ENCODE measurements around the gene MARCHF3.
A peak's percentile ranks its signal among the peaks of the same experiment; 100 is the strongest.

Gene MARCHF3, protein sequence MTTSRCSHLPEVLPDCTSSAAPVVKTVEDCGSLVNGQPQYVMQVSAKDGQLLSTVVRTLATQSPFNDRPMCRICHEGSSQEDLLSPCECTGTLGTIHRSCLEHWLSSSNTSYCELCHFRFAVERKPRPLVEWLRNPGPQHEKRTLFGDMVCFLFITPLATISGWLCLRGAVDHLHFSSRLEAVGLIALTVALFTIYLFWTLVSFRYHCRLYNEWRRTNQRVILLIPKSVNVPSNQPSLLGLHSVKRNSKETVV

DNA sequence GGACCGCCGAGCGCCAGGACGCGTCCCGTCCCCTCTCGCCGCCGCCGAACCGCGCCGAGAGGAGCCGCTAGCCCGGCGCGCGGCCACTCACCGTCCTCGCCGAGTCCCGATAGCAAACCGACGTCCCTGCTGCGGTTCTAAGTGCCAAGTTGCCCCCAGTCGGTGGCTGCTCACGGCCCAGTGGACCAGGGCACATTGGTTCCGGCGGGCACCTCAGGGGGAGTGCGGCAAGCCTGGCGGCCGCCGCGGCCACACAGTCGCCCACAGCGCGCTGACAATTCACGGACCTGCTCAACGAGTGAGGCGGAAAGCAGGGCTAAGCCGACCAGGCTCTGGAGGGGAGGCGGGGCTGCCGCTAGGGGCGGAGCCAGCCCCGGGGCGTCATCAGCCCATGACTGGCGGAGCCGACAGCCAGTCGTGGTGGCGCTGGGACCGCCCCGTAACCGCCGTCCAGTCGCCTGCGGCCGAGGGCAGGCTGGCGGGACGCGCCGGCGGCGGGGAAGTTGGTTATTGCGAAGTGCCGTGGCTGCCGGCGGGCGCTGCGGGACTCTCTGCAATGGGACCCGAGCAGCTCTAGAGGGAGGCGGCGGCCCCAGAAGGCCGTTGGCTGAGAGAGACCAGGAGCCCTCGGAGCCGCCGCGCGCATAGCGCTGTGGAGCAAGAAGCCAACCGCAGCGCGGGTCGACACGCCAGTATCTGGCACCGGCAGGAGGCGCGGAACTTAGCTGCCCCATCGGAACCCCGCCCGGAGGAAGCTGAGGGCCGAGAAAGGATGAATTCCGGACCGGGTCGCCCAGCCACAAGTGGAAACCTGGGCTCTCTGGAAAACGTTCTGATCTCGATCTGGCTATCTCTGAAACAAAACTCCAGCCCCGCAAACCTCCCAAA lies at the start of gene MARCHF3:
Gene MARCHF3 (minus strand): TSS at position 300 of the 888 bp plus-strand sequence. CDS start 112,387 bp downstream, outside the sequence.
- peak within 1 kb of the TSS; percentile 74 for H3K27ac ChIP-seq

DNA sequence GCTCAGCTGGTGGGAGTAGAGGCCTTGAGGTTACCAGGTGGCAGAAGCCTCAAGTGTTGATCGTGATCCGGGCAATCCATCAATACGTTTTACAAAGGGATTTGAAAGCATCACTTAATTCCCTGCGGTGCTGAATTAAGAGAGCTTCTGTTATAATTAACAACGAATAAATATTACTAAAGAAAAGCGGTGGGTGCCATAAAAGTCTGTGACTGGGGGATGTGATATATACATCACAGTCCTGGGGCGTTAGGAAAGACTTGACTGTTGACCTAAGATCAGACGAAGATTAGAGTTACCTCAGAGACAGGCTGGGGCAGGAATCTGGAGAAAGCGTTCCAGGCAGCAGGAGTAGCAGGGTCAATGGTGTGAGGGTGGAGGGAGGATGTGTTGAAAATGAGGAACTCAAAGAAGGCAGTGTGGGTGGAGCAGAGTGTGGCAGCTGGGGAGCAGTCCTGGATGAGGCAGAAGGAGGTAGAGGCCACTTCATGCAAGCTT lies 49.7 kb upstream of the MARCHF3 start:
- no peak overlapping the region for H3K27ac ChIP-seq
- TF ChIP-seq, protein P1, sequence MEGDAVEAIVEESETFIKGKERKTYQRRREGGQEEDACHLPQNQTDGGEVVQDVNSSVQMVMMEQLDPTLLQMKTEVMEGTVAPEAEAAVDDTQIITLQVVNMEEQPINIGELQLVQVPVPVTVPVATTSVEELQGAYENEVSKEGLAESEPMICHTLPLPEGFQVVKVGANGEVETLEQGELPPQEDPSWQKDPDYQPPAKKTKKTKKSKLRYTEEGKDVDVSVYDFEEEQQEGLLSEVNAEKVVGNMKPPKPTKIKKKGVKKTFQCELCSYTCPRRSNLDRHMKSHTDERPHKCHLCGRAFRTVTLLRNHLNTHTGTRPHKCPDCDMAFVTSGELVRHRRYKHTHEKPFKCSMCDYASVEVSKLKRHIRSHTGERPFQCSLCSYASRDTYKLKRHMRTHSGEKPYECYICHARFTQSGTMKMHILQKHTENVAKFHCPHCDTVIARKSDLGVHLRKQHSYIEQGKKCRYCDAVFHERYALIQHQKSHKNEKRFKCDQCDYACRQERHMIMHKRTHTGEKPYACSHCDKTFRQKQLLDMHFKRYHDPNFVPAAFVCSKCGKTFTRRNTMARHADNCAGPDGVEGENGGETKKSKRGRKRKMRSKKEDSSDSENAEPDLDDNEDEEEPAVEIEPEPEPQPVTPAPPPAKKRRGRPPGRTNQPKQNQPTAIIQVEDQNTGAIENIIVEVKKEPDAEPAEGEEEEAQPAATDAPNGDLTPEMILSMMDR (conservative IDR thresholded peaks at IDR 0.05) = no peak
- no peak for TF ChIP-seq ZFX (IDR thresholded peaks at IDR 0.05)

More for the DNA sequence above, at the start of gene MARCHF3:
- TF ChIP-seq, protein P1 (conservative IDR thresholded peaks at IDR 0.05) = peak; percentile 46
- no peak for TF ChIP-seq ZFX (IDR thresholded peaks at IDR 0.05)

DNA sequence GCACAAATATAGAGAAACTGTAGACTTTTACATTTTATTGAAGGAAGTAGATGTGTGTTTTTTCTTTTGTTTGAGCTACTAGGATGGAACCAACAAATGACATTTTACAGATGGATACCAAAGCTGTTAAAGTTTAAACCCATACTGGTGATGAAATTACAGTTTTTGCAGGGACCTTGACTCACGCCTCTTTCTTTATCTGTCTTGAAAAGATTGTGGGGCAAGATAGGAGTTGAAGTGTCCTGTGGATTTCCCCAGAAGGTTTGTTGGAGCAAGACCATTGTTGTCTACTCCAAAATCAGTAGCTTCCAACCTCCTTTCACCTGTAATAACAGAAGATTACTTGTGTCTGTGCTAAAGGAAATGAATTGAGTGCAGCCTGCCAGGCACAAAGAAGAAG lies 47.0 kb upstream of the MARCHF3 start:
- TF ChIP-seq, protein P1 (conservative IDR thresholded peaks at IDR 0.05) = no peak
- no peak for TF ChIP-seq ZFX (IDR thresholded peaks at IDR 0.05)
- H3K27ac ChIP-seq = no peak overlapping the region

DNA sequence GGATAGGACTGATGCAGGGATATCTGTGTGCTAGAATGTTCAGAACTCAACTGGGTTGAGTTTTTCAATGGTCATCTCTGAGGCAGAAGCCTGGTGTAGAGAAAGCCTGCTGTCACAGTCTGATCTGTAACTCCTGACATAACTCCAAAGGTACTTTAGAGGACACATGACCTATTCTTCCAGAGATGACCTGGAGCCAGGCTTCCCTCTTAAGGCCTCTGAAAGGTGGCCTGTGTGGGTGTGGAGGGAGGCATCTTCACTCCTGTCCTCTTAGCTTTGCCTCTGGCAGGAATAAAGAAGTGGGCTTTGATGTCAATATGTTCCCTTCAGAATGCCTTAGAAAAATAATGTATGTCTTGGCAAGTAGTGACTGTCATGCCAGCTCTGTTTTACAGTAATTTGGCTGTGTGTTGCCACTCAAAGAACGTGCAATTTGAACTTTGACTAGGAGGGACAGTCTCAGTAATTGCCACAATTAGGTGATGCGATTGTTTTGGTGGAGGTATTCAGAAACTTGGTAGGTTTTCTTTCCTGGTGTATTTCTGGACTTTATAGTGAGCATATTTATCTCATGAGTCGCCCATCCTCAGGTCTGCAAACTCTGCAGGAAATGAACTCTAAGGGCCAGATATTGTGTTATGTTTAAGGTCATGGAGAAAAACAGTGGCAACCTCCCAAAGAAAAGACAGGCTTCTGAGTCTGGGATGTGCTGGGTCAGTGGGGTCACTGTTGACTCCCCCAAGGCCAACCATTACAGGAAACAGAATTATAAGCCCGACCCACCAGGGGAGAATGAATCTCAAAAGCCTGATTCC lies 46.2 kb upstream of the MARCHF3 start:
- no peak overlapping the region for H3K27ac ChIP-seq
- TF ChIP-seq, protein P1 (conservative IDR thresholded peaks at IDR 0.05) = no peak
- no peak for TF ChIP-seq ZFX (IDR thresholded peaks at IDR 0.05)

DNA sequence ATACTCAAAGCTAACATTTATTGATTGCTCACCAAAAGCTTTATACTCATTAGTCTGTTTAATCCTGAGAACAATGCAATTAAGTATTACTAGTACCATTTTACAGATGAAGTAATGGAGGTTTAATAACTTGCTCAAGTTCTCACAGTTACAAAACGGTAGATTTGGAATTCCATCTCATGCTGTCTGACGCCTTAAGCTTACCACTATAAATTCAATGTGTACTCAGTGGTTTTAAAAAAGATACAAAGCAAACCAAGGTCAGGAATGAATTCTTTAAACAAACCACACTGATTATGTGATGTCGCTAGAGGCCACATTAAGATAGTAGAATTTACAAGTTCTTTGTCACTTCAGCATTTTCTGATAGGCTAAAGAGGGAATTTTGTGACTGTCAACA lies 44.1 kb upstream of the MARCHF3 start:
- no peak overlapping the region for H3K27ac ChIP-seq
- TF ChIP-seq ZFX (IDR thresholded peaks at IDR 0.05) = no peak
- TF ChIP-seq, protein P1 (conservative IDR thresholded peaks at IDR 0.05) = no peak

DNA sequence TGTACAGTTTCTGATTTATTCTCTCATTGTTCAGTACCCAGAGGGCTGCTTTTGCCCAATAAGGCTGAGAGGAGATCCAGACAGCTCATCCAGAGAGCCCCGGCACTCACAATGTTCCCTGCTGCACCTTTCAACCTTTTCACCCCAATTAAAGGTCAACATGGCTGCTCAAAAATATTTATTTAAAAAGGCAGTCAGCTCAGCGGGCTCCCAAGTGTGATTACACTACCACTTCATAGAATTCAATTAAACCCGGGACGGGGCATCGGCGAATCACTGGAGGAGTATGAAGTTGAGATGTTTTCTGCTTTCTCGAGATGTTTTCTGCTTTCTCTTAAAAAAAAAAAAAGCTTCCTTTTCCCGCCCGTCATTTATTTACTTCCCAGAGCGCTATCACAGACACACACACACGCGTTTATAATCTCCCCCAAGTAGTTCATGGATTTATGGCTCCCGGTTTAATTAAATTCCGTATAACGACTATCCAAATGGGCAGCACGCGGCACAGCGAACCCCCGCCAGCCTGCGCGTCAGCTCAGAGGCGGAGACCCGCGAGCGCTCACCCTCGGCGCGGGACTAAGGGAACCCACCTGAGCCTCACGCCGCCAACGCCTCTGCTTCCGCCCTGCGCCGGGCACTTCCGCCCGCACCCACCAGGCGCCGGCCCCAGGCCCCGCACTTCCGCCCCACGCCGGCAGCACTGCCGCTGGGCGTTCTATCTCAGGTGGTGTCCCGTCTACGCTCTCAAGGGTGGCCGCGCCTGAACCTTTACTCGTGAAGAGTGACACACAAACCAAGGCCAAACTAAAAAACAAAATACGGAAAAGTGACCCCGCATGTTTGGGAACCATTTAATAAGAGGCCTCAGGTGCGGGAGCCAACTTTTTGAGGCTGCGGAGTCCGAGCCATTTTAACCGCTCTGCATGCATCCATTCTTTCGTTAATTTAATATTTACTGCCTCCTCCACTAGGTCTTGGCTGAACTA lies 42.8 kb upstream of the MARCHF3 start, which contains the start of gene C5orf63:
Gene C5orf63 (minus strand): TSS at position 642 of the 986 bp plus-strand sequence. CDS start 14,507 bp downstream, outside the sequence.
- peak within 1 kb of the TSS; percentile 69 for H3K27ac ChIP-seq
- TF ChIP-seq, protein P1 (conservative IDR thresholded peaks at IDR 0.05) = no peak
- TF ChIP-seq ZFX (IDR thresholded peaks at IDR 0.05) = peak; percentile 23; the same call in 1 of the 2 replicates

Data from C4-2B (cell line).